ENCODE measurements around the gene CCDC40. TPM values are rescaled to one million over a fixed set of nuclear protein-coding genes. Genes with fewer than 3 reads are reported as not detected.
A peak's percentile ranks its signal among the peaks of the same experiment; 100 is the strongest.

The CCDC40 gene
- total and polyA plus RNA-seq, 2 donors (not counting 1 experiment from before 2014, with no cell fraction given), result 0.53 to 1.5 TPM

- Histone ChIP-seq H3K27me3 (ENCODE audit: control insufficient read depth, insufficient read depth, low read length) (no peaks in the 10 kb centered on the region), H3K27ac (ENCODE audit: insufficient read depth, low read length) (no peak overlapping the region), H4K20me1 (ENCODE audit: control insufficient read depth, extremely low read depth, insufficient read depth, low read length) (no peaks in the 10 kb centered on the region), H3K4me3 (replicated peaks in 1 of 4; ENCODE audit: control extremely low read depth in 1 of 4, insufficient read depth in 1 of 4, low read depth in 3 of 4, low read length in 4 of 4) (no peak overlapping the region), H3K9ac (ENCODE audit: insufficient read depth, low read length) (no peak overlapping the region), H2AFZ (ENCODE audit: low read length) (no peak overlapping the region), H3K36me3 (ENCODE audit: control insufficient read depth, insufficient read depth, low read length) (no peaks in the 10 kb centered on the region), H3K9me3 (ENCODE audit: control insufficient read depth, insufficient read depth, low read depth, low read length) (no peaks in the 10 kb centered on the region), H3K79me2 (ENCODE audit: control insufficient read depth, insufficient read depth, low read length) (no peaks in the 10 kb centered on the region), H3K4me2 (ENCODE audit: extremely low read depth, insufficient read depth, low read length) (no peak overlapping the region), H3K4me1 (ENCODE audit: control insufficient read depth, extremely low read depth, insufficient read depth, low read length) (no peaks in the 10 kb centered on the region)
- no peak for TF ChIP-seq CTCF (conservative IDR thresholded peaks at IDR 0.05 in 1 of 2, IDR thresholded peaks at IDR 0.05 in 1 of 2; ENCODE audit: low read depth in 1 of 2, low read length in 2 of 2)
- no peak for TF ChIP-seq EZH2 (IDR thresholded peaks at IDR 0.05; ENCODE audit: low read length, missing control alignments)
- DNase-seq (ENCODE audit: low read depth in 2 of 2), result no peak
These were observed 24.2 kb downstream of the CCDC40 start for GRCh38 chr17:80060644-80061043.

GRCh38 chr17:80061421-80061820 lies 25.0 kb downstream of the CCDC40 start:
- Histone ChIP-seq H4K20me1 (ENCODE audit: control insufficient read depth, extremely low read depth, insufficient read depth, low read length) (no peaks in the 10 kb centered on the region), H3K27ac (ENCODE audit: insufficient read depth, low read length) (no peak overlapping the region), H3K4me3 (replicated peaks in 1 of 4; ENCODE audit: control extremely low read depth in 1 of 4, insufficient read depth in 1 of 4, low read depth in 3 of 4, low read length in 4 of 4) (no peak overlapping the region), H3K4me2 (ENCODE audit: extremely low read depth, insufficient read depth, low read length) (no peak overlapping the region), H2AFZ (ENCODE audit: low read length) (no peak overlapping the region), H3K9ac (ENCODE audit: insufficient read depth, low read length) (no peak overlapping the region), H3K36me3 (ENCODE audit: control insufficient read depth, insufficient read depth, low read length) (no peaks in the 10 kb centered on the region), H3K27me3 (ENCODE audit: control insufficient read depth, insufficient read depth, low read length) (no peaks in the 10 kb centered on the region), H3K79me2 (ENCODE audit: control insufficient read depth, insufficient read depth, low read length) (no peaks in the 10 kb centered on the region), H3K4me1 (ENCODE audit: control insufficient read depth, extremely low read depth, insufficient read depth, low read length) (no peaks in the 10 kb centered on the region), H3K9me3 (ENCODE audit: control insufficient read depth, insufficient read depth, low read depth, low read length) (no peaks in the 10 kb centered on the region)
- no peak for DNase-seq (ENCODE audit: low read depth in 2 of 2)
- no peak for TF ChIP-seq CTCF (conservative IDR thresholded peaks at IDR 0.05 in 1 of 2, IDR thresholded peaks at IDR 0.05 in 1 of 2; ENCODE audit: low read depth in 1 of 2, low read length in 2 of 2)

GRCh38 chr17:80063830-80064585 lies 27.6 kb downstream of the CCDC40 start:
- Histone ChIP-seq H3K79me2 (ENCODE audit: control insufficient read depth, insufficient read depth, low read length) (no peaks in the 10 kb centered on the region), H3K9me3 (ENCODE audit: control insufficient read depth, insufficient read depth, low read depth, low read length) (no peaks in the 10 kb centered on the region), H3K4me2 (ENCODE audit: extremely low read depth, insufficient read depth, low read length) (peak overlapping the region; percentile 28), H3K9ac (ENCODE audit: insufficient read depth, low read length) (no peak overlapping the region), H3K27ac (ENCODE audit: insufficient read depth, low read length) (no peak overlapping the region), H3K36me3 (ENCODE audit: control insufficient read depth, insufficient read depth, low read length) (no peaks in the 10 kb centered on the region), H3K4me1 (ENCODE audit: control insufficient read depth, extremely low read depth, insufficient read depth, low read length) (peaks cover 9% of the 10 kb centered on the region), H4K20me1 (ENCODE audit: control insufficient read depth, extremely low read depth, insufficient read depth, low read length) (no peaks in the 10 kb centered on the region), H3K4me3 (replicated peaks in 1 of 4; ENCODE audit: control extremely low read depth in 1 of 4, insufficient read depth in 1 of 4, low read depth in 3 of 4, low read length in 4 of 4) (no peak overlapping the region), H3K27me3 (ENCODE audit: control insufficient read depth, insufficient read depth, low read length) (no peaks in the 10 kb centered on the region), H2AFZ (ENCODE audit: low read length) (no peak overlapping the region)
- no peak for TF ChIP-seq EZH2 (IDR thresholded peaks at IDR 0.05; ENCODE audit: low read length, missing control alignments)
- TF ChIP-seq CTCF (conservative IDR thresholded peaks at IDR 0.05 in 1 of 2, IDR thresholded peaks at IDR 0.05 in 1 of 2; ENCODE audit: low read depth in 1 of 2, low read length in 2 of 2), result no peak
- DNase-seq (ENCODE audit: low read depth in 2 of 2), result peak; percentile 80 to 87

All from fibroblast of lung (primary cell).